M059J (cell line): ENCODE measurements around the gene THBS3. TPM values are rescaled to one million over a fixed set of nuclear protein-coding genes. Genes with fewer than 3 reads are reported as not detected.
"Not testable (repeated sequence)": the region's sequence is repeated elsewhere in the genome, so short reads cannot be mapped to it uniquely, and the experiment has no call there.

Experiments
- DNase-seq: peaks from one replicate; pipeline ENCODE4 v3.0.0-alpha.2; 2012; ENCODE audit warnings: low read depth
- total RNA-seq: library from RNA; depleted of rRNA; stranded (reverse); fragments of >200 nt; shearing (Covaris generic); gene quantifications from 2 replicates; pipeline ENCODE4 v1.2.3, GENCODE V29; 2014

THBS3 gene
- total RNA-seq, 1 experiment from 2014 or later: 10.0 TPM

DNA sequence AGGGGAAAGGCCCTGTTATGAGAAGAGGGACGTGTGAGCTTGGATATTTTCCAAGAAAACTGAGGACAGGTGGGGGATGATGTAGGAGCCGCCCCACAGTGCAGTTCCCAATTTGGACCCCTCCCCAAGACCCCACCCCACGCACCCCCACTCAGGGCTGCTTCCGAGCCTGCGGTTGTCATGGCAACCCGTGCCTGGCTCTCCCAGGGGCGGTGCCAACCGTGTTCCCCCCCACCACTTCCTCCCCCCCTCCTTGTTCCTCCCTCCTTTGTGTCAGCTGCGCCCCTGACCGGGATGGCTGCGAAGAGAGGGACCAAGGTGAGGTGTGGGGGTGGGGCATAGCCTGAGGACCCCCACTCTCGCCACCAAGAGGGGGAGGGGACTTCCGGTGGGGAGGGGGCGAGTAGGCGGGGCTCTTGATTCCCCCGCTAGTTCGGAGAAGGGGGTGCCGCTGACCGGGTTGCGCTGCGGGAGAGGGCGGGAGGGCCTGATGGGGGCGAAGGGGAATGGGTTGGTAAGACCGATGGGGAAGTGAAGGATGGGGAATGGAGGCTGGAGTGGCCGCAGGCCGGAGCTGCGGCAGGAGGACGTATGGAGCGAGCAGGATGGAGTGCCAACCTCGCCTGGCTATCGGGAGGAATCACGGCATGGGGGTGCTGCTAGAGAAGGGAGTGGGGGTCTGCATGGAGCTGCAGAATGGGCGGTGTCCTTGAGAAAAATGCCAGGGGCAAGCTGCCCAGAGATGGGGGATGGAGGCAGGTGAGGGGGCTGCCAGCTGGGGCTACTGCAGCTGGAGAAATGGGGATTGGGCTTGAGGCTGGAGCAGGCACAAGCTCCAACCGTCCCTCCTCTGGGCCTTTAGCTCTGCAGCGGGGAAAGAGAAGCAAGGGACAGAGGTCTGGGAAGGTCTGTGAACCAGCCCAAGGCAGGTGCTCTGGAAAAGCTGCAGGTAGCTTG, 33.1 kb downstream of the THBS3 start:
- DNase-seq: peak; percentile 23

DNA sequence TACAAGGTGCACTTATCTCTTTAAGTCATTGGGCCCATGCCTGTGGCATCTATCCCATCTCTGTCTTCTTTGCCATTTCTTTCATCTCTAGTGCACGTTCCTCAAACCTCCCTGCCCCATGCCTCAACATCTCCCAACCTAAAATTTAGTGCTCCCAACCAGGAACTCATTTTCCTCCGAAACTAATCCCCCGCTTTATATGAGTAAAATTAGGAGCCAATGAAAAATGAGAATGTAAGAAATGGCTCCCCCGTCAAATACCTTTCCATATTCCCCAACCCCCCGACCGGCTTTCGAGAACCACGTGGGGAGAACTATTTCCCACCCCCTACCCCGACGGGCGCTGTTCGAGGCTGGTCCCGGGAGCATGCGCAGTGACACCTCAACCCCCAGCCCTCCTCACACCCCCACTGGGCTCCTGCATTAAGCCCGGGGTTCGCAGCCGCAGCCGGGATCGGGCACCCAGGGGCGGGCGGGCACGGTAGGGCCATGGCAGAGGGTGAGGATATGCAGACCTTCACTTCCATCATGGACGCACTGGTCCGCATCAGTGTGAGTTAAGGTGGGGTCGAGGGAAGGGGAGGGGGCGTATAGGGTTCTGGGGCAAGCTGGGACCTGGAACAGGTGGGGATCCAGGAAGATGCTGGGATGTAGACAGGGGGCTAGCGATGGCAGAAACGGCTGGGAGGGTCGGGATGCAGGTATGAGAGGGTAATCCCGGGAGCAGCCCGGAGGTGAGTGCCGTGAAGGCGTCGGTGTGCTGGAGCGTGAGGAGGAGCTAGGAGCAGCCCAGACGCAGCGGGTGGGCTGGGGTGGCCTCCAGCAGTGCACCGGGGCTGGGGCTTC, 34.0 kb downstream of the THBS3 start, which contains the start of gene TRIM46:
Gene TRIM46, plus strand, starts transcription at position 372 of the 846 bp plus-strand sequence. Its CDS starts 118 bp downstream, at position 490.
- DNase-seq: peak; percentile 59

DNA sequence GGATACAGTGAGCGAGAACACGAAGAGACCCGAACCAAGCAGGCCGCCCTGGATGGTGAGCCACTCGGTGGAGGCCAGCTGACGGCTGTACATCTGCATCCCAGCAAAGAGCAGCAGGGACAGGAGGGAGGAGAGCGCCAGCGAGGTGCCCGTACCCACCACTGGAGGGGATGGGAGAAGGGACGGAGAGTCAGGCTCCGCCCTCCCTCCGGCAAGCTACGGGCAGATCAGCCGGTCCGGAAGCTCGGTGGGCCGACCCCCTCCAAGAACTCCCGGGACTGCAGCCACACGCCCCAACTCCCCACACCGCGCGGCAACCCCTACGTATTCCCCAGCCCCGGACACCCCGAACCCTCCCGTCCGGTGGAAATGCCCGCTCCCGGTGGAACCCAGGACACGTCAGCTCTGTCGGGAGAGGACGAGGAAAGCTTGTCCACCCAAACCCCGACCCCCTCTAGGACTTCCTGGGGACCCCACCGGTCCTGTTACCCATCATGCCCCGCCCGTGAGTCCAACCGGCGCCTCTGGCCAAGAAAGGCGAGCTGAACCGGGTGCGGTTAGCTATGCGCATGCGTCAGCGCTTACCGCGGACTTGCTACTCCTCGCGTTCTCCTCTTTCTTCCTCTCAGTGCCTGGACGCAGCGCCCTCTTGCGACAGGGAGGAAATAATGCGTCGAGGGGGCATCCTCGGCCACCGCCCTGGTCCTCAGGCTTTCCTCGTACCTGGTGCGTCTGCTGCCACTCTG, 34.8 kb downstream of the THBS3 start, which contains the start of gene KRTCAP2:
Gene KRTCAP2, minus strand, starts transcription at position 573 of the 746 bp plus-strand sequence. Its CDS starts 80 bp downstream, at position 493.
- peak; percentile 95 for DNase-seq

DNA sequence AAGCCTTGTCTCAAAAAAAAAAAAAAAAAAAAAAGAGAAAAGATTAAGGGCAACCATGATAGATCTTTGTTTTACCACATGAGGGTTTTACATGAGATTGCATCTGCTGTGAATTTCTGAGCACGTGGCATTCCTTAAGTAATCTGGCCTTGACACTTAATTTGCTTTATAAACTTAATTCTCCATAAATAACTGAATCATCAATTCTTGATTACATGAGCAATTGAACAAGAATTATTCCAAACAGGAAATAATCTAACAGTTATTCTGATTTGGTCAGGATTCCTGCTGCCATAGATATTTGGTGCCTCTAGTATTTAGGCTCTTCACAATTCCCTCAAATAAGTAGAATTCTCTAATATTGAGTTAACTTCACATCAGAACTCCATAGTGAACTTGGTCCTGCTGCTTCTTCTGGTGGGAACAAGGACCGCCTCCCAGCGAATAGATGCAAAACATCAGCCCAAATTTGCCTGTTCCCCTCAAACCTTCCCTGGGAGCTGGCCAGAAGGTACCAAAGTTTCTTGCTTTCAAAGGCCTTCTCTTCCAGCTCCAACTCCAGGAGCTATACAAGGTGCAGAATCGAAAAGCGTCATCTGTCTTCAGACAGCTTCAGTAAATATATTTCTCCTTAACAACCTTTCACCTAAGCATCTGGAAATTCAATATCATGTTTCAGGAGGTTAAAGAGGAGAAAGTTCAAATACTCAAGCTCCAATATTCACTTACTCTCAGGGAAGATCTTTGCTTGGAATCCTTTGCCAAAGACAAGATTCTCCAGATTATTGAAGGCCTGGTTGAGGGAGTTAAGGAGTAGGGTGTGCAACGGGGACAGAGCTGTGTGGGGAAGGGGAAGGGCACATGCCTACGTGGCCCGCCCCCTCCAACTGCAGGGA, 35.6 kb downstream of the THBS3 start:
- no peak for DNase-seq

DNA sequence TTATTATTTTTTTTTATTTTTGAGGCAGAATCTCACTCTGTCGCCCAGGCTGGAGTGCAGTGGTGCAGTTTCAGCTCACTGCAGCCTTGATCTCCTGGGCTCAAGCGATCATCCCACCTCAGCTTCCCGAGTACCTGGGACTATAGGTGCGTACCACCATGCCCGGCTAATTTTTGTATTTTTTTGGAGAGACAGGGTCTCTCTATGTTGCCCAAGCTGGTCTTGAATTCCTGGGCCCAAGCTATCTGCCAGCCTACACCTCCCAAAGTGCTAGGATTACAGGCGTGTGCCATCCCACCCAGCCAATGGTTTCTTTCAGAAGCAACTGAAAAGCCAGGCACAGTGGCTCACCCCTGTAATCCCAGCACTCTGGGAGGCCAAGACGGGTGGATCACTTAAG, 36.9 kb downstream of the THBS3 start:
- DNase-seq: no peak

DNA sequence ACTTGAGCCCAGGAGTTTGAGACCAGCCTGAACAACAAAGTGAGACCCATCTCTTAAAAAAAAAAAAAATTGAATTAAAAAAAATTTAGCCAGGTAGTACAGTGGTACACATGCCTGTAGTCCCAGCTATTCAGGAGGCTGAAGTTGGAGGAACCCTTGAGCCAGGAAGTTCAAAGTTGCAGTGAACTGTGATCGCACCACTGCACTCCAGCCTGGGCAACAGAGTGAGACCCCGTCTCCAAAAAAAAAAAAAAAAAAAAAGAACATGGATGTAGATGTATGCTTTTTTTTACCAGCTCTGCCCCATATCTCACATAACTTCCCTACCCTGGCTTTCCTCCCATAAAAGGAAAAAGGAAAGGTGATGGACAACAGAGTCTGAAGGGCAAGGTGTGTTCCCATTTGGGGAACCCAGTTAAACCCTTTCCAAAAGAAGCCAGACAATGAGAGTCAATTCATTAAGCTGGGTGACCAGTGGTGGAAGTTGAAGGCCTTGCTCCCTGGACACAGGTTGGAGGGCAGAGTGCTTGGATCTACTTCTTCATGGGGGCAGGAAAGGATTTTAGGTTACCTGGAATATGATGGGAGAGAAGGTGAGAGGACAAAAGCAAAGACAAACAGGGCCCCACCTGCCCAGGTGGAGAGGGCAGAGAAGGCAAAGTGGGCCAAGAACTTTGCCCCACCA, 37.5 kb downstream of the THBS3 start:
- no peak for DNase-seq

DNA sequence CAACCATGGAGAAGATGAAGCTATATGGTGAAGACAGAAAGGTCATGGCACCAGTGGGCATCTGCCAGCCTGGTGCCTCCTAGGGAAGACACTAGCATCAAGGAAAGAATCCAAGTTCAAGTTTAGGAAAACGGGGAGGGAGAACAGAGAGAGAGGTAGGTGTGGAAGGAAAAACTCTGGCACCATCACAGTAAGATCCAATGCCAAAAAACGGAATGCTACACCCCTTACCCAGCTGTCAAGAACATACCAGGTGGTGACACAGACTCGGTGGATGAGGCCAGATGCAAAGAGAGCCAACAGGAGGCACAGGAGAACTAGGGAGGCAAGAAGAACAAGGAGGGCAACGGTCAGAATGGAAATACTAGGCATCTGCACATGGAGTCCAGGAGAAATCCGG, 38.2 kb downstream of the THBS3 start:
- DNase-seq: no peak

DNA sequence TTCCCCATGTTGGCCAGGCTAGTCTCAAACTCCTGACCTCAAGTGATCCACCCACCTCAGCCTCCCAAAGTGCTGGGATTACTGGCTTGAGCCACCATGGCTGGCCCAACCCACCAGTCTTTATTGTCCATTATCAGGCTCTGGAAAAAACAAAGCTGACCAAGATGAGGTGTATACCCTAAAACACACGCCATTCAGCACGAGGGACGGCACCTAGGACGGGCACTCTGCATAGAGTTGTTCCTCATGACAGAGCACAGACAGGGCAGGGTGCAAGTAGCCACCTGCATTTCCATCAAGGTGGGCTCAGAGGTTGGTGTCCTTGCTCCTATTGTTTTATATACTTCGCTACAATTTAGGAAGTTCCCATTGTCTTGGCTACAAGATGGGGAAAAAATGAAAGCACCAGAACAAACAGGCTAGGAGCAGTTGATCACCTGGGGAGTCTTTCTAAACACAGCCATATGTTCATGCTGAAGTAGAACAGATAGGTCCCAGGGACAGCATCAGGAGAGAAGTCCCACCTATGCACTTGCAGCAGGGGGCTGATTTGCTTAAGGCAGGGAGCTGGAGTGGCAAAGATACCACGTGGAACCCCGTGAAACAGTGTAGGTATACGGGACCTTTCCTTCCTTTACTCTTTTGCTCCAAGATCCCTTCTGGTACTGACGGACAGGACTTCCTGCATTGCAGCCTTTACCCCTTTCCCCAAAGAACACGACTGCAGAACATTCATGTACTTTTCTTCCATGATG, 39.1 kb downstream of the THBS3 start:
- no peak for DNase-seq

DNA sequence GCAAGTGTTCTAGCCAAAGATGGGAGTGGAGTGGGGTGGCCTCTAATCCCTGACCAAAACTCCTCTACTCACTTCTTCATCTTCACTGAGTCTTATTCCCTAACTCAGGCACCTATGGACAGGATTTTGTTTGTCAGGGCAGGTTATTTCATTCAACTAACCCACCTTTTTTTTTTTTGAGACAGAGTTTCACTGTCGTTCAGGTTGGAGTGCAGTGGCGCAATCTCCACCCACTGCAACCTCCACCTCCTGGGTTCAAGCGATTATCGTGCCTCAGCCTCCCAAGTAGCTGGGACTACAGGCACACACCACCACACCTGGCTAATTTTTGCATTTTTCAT, 39.6 kb downstream of the THBS3 start:
- not testable (repeated sequence) for DNase-seq

DNA sequence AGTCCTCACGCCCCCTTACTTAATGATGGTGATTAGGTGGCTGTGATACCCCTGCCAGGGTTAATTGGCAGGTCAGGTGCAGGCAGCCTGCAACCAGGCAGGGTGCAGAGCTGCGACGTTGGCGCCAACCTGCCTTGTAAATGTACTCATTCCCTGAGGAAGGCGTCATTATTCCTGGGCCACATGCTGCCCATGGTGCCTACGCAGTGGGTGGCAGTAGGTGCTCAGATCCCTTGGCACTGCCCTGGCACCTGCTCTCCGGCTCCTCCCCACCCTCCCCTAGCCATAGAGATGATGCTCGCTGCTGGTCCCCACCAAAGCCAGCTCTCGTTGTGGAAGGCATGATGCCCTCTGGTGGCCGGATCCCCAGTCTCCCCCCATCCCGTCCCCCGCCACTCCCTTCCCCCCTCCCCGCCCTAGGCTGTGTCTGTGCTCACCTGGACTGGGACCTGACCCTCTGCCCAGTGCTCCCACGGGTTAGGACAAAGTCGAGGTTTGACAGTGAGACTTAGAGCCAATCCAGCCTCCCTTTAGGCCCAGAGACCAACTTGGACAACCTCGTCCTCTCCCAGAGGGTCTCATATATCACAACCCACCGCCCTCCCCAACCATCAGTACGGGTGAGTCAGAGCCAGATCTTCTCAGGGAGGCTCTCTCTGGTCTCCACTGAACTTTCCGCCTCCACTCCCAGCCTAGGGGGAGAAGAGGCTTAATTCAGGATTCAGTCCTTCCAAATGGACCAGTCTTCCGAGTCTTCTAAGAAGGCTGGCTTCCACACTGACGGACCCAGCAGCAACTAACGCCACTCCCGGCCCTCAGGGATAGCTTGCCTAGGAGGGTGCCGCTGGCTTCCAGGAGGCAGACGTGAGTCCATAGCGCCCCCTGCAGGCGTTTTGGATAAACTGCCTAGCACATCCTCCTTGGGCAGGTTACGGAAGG, 40.3 kb downstream of the THBS3 start:
- DNase-seq: peak; percentile 82

DNA sequence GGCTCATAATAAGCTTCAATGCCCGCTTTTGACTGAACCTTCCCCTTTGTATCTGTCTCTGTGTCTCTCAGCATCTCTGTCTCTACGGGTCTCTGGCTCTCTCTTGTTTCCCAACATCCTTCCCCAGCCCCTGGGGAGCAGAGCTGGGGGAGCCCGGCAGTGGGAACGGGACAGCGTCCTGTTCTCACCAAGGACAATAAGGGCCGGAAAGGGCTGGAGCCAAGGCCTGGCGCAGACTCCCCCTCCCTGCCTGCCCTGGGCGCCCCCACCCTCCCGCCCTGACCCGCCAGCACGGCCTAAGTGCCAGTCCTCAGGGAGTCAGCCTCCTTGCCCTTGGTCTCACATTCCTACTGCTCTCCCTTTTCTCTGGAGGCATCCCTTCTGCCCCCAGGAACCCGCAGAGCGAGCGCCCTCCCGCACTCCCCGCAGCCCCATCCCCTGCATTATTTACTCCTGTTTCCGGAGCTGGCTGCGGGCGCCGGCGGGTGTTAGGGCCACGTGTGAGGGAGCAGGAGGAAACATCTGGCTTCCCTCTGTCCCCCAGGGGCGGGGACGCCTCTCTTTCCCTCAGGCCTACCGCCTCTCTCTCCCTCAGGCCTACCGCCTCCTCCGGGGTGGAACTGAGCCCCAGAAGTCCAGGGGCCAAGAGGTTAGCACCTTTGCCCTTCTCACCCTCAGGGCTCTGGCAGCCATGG, 41.1 kb downstream of the THBS3 start:
- no peak for DNase-seq

DNA sequence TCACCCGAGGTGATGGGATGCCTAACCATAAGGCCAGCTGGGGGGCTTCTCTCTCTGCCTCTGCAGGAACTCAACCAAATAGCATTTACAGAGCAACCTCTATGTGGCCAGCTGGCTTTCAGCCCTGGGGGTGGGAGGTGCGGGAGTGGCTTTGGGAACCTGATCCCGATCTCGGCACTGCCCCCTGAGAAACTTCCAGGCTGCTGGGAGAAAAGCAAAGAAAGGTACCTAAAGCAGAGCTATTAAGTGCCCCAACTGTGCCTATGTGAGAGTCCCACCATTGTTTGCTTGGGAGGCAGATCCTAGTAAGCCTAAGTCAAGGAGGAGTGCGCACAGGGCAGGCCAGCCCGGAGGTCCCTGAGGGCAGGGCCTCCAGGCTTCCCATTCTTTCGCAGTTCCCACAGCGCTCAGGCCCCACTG, 41.6 kb downstream of the THBS3 start:
- no peak for DNase-seq

DNA sequence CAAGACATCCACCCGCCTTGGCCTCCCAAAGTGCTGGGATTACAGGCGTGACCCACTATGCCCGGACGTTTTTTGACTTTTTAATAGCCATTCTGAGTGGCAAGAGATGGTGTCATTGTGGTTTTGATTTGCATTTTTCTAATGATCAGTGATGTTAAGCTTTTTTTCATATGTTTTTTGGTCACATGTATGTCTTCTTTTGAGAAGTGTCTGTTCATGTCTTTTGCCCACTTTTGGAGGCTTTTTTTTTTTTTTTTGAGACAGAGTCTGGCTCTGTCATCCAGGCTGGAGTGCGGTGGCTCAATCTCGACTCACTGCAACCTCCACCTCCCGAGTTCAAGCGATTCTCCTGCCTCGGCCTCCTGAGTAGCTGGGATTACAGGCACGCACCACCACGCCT, 43.1 kb downstream of the THBS3 start:
- not testable (repeated sequence) for DNase-seq

DNA sequence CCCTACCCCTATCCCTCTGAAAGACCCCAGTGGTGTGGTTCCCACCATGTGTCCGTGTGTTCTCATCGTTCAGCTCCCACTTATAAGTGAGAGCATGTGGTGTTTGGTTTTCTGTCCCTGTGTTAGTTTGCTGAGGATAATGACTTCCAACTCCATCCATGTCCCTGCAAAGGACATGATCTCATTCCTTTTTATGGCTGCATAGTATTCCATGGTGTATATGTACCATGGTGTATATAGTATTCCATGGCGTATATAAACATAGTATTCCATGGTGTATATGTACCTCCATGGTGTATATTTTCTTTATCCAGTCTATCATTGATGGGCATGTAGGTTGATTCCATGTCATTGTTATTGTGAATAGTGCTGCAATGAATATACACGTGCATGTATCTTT, 43.9 kb downstream of the THBS3 start:
- DNase-seq: not testable (repeated sequence)

DNA sequence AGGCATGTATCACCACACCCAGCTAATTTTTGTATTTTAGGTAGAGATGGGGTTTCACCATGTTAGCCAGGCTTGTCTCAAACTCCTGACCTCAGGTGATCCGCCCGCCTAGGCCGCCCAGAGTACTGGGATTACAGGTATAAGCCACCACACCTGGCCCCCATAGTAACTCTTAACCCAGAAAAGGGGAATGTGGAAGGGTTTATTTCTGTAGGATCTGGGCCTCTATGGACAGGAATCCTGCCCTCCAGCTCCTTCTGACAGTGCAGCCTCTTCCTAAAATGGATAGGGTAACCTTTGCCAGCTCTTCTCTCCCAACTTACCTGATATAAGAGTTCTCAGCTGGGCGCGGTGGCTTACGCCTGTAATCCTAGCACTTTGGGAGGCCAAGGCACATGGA, 45.1 kb downstream of the THBS3 start:
- not testable (repeated sequence) for DNase-seq

DNA sequence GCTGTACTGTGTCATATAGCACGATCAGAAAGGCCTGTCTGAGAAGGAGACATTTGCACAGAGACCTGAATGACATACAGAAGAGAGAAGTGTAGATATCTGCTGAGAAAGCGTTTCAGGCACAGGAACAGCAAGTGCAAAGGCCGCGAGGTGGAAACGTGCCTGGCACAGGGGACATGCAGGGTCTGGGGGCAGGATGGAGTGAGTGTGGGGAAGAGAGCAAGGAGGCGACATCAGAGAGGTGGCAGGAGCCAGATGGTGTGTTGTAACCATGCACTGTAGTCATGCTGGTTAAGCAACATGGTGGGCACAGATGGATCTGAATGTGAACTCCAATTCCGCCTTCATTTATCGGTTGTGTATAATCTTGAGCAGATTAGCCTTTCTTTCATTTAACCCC, 47.6 kb downstream of the THBS3 start:
- DNase-seq: no peak

DNA sequence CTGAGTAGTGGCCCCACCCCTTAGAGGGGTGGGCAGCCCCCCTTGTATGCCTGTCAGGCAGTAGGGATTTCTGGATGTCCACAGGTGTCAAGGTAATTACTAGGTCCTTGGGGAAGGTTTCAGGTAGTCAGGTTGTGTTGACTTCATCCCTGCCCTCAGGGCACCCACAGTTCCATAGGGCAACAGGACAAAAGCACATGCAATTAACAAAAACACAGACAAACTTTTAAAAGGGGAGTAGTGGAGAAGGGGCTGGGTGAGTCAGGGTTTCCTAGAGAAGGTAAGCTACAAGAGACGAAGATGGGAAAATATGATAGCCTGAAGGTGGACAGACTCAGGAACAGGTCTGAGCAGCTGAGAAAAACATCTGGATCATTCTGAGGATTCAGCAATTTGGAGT, 48.7 kb downstream of the THBS3 start:
- no peak for DNase-seq
